ENCODE results near the gene CAV2.

CAV2 gene

DNA sequence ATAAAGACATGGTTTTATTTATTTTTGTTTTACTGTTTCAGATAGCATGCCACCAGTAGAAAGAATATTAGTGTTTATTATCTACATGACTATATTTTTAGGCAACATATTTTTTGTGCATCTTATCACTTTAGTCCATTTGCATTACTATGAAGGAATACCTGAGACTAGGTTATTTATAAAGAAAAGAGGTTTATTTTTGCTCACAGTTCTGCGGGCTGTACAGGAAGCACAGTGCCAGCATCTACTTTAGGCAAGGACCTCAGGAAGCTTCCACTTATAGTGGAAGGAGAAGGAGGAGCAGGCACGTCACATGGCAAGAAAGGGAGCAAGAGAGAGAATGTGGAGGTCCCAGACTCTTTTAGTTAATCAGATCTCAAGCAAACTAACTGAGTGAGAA, 5.7 kb downstream of the CAV2 start:
- no peak overlapping the region for H3K27ac ChIP-seq

DNA sequence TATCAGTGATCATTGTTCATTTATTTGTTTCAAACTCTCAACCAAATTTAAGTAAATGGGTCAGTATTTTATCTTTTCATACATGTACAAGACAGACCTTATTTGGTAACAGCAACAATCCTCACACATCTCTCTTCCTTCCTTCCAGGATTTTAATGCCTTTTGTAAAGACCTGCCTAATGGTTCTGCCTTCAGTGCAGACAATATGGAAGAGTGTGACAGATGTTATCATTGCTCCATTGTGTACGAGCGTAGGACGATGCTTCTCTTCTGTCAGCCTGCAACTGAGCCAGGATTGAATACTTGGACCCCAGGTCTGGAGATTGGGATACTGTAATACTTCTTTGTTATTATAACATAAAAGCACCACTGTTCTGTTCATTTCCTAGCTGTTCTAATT, 6.3 kb downstream of the CAV2 start:
- no peak for TF ChIP-seq CTCF (conservative IDR thresholded peaks at IDR 0.05)
- no peak for TF ChIP-seq ZFX (IDR thresholded peaks at IDR 0.05)
- no peak overlapping the region for H3K27ac ChIP-seq

More for the DNA sequence above, 5.7 kb downstream of the CAV2 start:
- no peak for TF ChIP-seq ZFX (IDR thresholded peaks at IDR 0.05)
- TF ChIP-seq CTCF (conservative IDR thresholded peaks at IDR 0.05), result no peak

GRCh38 chr7:116509982-116510579, 10.5 kb downstream of the CAV2 start:
- TF ChIP-seq CTCF (conservative IDR thresholded peaks at IDR 0.05) (no peak), ZFX (IDR thresholded peaks at IDR 0.05) (no peak)
- H3K27ac ChIP-seq, result no peak overlapping the region

GRCh38 chr7:116510795-116511194, 11.3 kb downstream of the CAV2 start:
- H3K27ac ChIP-seq, result no peak overlapping the region
- no peak for TF ChIP-seq CTCF (conservative IDR thresholded peaks at IDR 0.05)
- no peak for TF ChIP-seq ZFX (IDR thresholded peaks at IDR 0.05)

DNA sequence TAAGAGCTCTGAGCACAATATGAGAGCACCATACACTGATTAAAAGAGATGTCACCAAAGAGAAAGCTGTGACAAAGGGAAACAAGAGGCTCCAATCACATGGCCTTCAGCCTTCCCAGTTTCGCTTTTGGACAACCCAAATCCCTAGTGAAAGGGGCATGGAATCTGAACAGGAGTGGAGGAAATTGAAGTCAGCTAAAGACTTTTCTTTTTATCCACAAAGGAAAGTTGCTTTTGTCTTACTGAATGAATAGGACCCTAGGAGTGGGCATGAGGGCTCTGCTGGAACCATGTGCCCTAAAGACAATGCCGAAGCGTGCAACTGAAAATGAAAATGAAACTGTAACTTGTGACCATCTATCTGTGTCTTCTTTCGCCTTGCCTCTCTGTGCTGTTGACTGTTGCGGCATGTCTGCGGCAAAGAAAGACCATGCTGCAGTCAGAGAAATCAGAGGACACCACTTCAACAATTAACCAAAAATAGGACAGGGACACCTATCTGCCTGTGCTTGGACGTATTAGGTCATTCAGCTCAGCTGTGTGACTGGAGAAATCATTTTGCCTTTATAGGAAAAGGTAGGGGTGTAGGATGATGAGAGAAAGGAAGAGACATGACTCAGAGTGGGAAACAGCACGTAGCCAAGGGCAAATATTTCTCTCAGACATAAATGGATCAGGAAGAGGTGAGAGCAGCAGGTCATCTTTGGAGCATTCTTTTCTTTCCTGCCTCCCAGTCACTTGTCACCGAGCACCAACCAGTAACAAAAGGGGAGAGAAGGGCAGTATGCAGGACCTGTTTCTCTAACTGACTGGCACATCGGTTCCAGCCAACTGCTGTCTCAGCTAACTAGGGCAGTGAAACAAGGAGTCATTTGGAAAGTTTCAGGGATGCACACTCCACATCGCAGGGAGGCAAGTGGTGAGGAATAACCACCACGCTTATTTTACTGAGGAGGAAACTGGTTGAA, 12.3 kb downstream of the CAV2 start:
- H3K27ac ChIP-seq, result no peak overlapping the region
- TF ChIP-seq ZFX (IDR thresholded peaks at IDR 0.05) (no peak), CTCF (conservative IDR thresholded peaks at IDR 0.05) (no peak)

DNA sequence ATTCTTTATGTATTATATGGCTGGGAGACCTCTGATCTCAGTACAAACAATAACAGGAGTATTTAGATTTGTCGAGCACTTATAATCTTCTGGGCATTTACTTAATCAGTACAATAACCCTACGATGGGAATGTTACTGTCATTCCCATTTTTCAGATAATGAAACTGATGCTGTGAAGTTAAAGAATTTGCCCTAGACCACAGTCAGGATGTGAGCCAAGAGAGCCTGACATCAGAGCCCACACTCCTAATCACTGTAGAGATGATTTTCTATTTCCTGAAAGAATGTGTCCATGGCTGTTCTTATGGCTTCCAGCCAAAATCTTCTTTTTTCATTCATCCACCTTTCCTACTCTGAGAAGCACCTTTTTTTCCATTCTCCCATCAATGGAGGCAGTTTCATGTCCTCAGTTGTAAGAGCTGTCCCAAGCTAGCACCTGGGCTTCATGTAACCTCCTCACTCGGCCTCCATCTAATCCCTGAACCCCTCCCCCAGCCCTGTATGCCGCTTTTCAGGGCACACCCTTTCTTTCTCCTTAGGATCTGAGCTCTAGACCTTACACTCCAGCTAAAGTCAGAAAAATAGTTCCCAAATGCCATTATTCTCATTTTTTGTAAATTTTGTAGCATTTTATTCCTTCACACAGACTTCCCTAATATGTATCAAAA, 13.1 kb downstream of the CAV2 start:
- H3K27ac ChIP-seq, result no peak overlapping the region
- TF ChIP-seq CTCF (conservative IDR thresholded peaks at IDR 0.05) (no peak), ZFX (IDR thresholded peaks at IDR 0.05) (no peak)

GRCh38 chr7:116515584-116515983, 16.0 kb downstream of the CAV2 start:
- TF ChIP-seq ZFX (IDR thresholded peaks at IDR 0.05), result no peak
- no peak for TF ChIP-seq CTCF (conservative IDR thresholded peaks at IDR 0.05)
- no peak overlapping the region for H3K27ac ChIP-seq
